Peyer's patch (tissue), 4 donors: Measurements from ENCODE around the gene MSH4.

Source experiments
- POLR2A ChIP-seq, 2 donors: fragments of 450-650 bp; IDR thresholded peaks; one replicate each; pipeline ENCODE4 v1.5.1; 2017; ENCODE audit warnings: antibody characterized with exemption in 2 of 2, mild to moderate bottlenecking in 2 of 2, moderate library complexity in 2 of 2
- TF ChIP-seq, protein P1 (sequence below), 6 experiments: fragments of 450-650 bp in 4 of 6; fragments of 200-600 bp in 2 of 6; sonication (generic) in 1 of 6; IDR thresholded peaks; one replicate each; pipeline ENCODE4 v1.5.1; 2017 to 2019; ENCODE audit warnings: antibody characterized with exemption in 6 of 6, mild to moderate bottlenecking in 3 of 6, moderate library complexity in 1 of 6

DNA sequence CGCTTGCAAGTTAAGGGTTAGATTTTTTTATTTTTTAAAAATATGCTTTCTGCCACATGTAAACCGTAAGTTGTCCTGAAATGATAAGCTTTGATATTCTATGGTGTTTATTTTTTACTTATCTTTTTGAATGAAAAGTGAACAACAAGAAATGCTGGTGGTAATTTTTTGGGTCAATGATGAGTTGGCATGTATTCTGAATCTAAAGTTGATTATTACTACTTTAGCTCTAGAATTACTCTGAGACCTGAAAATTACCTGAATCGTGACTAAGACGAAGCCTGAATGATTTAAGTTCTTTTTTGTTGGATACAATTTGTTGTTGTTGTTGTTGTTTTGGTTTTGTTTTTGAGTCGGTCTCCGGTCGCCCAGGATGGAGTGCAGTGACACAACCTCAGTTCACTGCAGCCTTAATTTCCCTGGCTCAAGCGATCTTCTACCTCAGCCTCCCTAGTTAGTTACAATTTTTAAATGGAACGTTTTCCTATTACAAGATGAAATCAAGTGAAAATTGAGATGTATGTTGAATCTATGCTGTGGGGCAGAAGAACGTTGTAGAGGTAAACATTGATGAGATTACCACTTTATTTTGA, 9.7 kb upstream of the MSH4 start:
- TF ChIP-seq, protein P1, sequence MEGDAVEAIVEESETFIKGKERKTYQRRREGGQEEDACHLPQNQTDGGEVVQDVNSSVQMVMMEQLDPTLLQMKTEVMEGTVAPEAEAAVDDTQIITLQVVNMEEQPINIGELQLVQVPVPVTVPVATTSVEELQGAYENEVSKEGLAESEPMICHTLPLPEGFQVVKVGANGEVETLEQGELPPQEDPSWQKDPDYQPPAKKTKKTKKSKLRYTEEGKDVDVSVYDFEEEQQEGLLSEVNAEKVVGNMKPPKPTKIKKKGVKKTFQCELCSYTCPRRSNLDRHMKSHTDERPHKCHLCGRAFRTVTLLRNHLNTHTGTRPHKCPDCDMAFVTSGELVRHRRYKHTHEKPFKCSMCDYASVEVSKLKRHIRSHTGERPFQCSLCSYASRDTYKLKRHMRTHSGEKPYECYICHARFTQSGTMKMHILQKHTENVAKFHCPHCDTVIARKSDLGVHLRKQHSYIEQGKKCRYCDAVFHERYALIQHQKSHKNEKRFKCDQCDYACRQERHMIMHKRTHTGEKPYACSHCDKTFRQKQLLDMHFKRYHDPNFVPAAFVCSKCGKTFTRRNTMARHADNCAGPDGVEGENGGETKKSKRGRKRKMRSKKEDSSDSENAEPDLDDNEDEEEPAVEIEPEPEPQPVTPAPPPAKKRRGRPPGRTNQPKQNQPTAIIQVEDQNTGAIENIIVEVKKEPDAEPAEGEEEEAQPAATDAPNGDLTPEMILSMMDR (IDR thresholded peaks at IDR 0.05) = no peak
- no peak for TF ChIP-seq POLR2A (IDR thresholded peaks at IDR 0.05)
